WTC11 (cell line): ENCODE measurements around the gene MPC1.

Experiments used
- ELF4 ChIP-seq: sonication (generic); formaldehyde crosslinking; IDR thresholded peaks from 2 replicates; pipeline ENCODE4 v1.8.1; 2022; ENCODE audit warnings: low read depth, mild to moderate bottlenecking, moderate library complexity, missing genetic modification reagents
- OVOL2 ChIP-seq: fragments of 250-450 bp; sonication (Bioruptor Pico); IDR thresholded peaks from 2 replicates; pipeline ENCODE4 v1.9.0; 2021; ENCODE audit warnings: mild to moderate bottlenecking, borderline replicate concordance
- SMAD4 ChIP-seq: sonication (generic); formaldehyde crosslinking; IDR thresholded peaks from 2 replicates; pipeline ENCODE4 v1.8.0; 2022; ENCODE audit warnings: mild to moderate bottlenecking, missing genetic modification reagents
- SOX15 ChIP-seq: fragments of 250-450 bp; sonication (Bioruptor Pico); IDR thresholded peaks from 2 replicates; pipeline ENCODE4 v1.9.0; 2021; ENCODE audit warnings: mild to moderate bottlenecking
- TF ChIP-seq, protein P1 (sequence below): fragments of 250-450 bp; sonication (Bioruptor Pico); IDR thresholded peaks from 2 replicates; pipeline ENCODE4 v1.9.0; 2021; ENCODE audit warnings: moderate library complexity, mild to moderate bottlenecking, inconsistent platforms, borderline replicate concordance
- TF ChIP-seq, protein P2 (sequence below): fragments of 200-600 bp; IDR thresholded peaks from 2 replicates; pipeline ENCODE4 v1.8.0; 2022; ENCODE audit warnings: antibody characterized with exemption

- no peak for TF ChIP-seq OVOL2 (CRISPR knock-in tag)
- TF ChIP-seq, protein P1, sequence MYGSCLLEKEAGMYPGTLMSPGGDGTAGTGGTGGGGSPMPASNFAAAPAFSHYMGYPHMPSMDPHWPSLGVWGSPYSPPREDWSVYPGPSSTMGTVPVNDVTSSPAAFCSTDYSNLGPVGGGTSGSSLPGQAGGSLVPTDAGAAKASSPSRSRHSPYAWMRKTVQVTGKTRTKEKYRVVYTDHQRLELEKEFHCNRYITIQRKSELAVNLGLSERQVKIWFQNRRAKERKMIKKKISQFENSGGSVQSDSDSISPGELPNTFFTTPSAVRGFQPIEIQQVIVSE (CRISPR knock-in tag), result no peak
- no peak for TF ChIP-seq SOX15 (CRISPR knock-in tag)
- TF ChIP-seq, protein P2, sequence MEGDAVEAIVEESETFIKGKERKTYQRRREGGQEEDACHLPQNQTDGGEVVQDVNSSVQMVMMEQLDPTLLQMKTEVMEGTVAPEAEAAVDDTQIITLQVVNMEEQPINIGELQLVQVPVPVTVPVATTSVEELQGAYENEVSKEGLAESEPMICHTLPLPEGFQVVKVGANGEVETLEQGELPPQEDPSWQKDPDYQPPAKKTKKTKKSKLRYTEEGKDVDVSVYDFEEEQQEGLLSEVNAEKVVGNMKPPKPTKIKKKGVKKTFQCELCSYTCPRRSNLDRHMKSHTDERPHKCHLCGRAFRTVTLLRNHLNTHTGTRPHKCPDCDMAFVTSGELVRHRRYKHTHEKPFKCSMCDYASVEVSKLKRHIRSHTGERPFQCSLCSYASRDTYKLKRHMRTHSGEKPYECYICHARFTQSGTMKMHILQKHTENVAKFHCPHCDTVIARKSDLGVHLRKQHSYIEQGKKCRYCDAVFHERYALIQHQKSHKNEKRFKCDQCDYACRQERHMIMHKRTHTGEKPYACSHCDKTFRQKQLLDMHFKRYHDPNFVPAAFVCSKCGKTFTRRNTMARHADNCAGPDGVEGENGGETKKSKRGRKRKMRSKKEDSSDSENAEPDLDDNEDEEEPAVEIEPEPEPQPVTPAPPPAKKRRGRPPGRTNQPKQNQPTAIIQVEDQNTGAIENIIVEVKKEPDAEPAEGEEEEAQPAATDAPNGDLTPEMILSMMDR, result no peak
- TF ChIP-seq ELF4 (CRISPR knock-in tag), result no peak
- no peak for TF ChIP-seq SMAD4 (CRISPR knock-in tag)
These were observed 30.2 kb upstream of the MPC1 start for GRCh38 chr6:166412911-166413384.
